Measurements from ENCODE around the gene MINDY3.

- TF ChIP-seq SP1 (IDR thresholded peaks at IDR 0.05) (no peak), TARDBP (IDR thresholded peaks at IDR 0.05) (no peak), ARNT (IDR thresholded peaks at IDR 0.05) (no peak), BHLHE40 (IDR thresholded peaks at IDR 0.05; ENCODE audit: borderline replicate concordance) (no peak), NFRKB (IDR thresholded peaks at IDR 0.05) (no peak), L3MBTL2 (conservative IDR thresholded peaks at IDR 0.05) (no peak), FOXA1 (IDR thresholded peaks at IDR 0.05) (no peak), LEF1 (IDR thresholded peaks at IDR 0.05; ENCODE audit: borderline replicate concordance) (no peak)
- TF ChIP-seq, protein P1, sequence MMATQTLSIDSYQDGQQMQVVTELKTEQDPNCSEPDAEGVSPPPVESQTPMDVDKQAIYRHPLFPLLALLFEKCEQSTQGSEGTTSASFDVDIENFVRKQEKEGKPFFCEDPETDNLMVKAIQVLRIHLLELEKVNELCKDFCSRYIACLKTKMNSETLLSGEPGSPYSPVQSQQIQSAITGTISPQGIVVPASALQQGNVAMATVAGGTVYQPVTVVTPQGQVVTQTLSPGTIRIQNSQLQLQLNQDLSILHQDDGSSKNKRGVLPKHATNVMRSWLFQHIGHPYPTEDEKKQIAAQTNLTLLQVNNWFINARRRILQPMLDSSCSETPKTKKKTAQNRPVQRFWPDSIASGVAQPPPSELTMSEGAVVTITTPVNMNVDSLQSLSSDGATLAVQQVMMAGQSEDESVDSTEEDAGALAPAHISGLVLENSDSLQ (IDR thresholded peaks at IDR 0.05), result no peak
These were observed 37.7 kb upstream of the MINDY3 start for GRCh38 chr10:15898046-15898445.
